ENCODE measurements around the gene UBQLN4. TPM values are rescaled to one million over a fixed set of nuclear protein-coding genes. Genes with fewer than 3 reads are reported as not detected.

Gene UBQLN4
- total RNA-seq, 2 donors from 2014 or later = 27.0 to 43.6 TPM

GRCh38 chr1:156065871-156066270 lies 12.3 kb upstream of the UBQLN4 start:
- H3K27me3 ChIP-seq (replicated peaks; ENCODE audit: insufficient read depth) = no peaks in the 10 kb centered on the region
- no peaks in the 10 kb centered on the region for H3K9me3 ChIP-seq
- no peak for TF ChIP-seq POLR2AphosphoS5 (IDR thresholded peaks at IDR 0.05)
- TF ChIP-seq CTCF (IDR thresholded peaks at IDR 0.05) = no peak
- TF ChIP-seq POLR2A (IDR thresholded peaks at IDR 0.05) = no peak
- no peak overlapping the region for H3K4me3 ChIP-seq
- DNase-seq (ENCODE audit: low spot score) = no peak
- no peaks in the 10 kb centered on the region for H3K36me3 ChIP-seq
- 80% methylated on average over 16 of the region's 16 CpGs for WGBS
- no peak overlapping the region for H3K27ac ChIP-seq
- H3K4me1 ChIP-seq (replicated peaks) = no peaks in the 10 kb centered on the region
- intact Hi-C loops (cut with DNase I) = no loop called here

GRCh38 chr1:156065212-156065611 lies 11.6 kb upstream of the UBQLN4 start:
- intact Hi-C loops (cut with DNase I) = no loop called here
- Histone ChIP-seq H3K27ac (no peak overlapping the region), H3K27me3 (replicated peaks; ENCODE audit: insufficient read depth) (no peaks in the 10 kb centered on the region), H3K4me1 (replicated peaks) (no peaks in the 10 kb centered on the region), H3K36me3 (no peaks in the 10 kb centered on the region), H3K9me3 (no peaks in the 10 kb centered on the region), H3K4me3 (no peak overlapping the region)
- no peak for DNase-seq (ENCODE audit: low spot score)
- no peak for TF ChIP-seq POLR2A (IDR thresholded peaks at IDR 0.05)
- TF ChIP-seq POLR2AphosphoS5 (IDR thresholded peaks at IDR 0.05) = no peak
- no peak for TF ChIP-seq CTCF (IDR thresholded peaks at IDR 0.05)
- 75% methylated on average over 3 of the region's 3 CpGs for whole genome bisulfite sequencing

DNA sequence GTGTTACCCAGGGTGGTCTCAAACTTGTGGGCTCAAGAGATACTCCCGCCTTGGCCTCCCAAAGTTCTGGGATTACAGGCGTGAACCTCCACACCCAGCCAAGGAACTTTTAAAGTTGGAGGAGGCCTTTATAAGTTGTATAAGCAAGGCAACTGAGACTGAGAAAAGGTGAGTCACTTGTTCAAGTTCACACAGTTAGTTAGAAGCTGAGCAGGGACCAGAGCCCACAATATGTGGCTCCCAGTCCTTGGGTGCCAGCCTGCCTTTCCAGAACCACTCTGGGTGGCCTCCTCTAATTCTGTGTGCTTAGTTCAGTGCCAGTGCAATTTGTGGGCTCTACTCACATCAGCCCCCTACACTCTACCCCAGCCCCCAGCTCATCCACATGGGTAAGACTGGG lies 11.0 kb upstream of the UBQLN4 start:
- DNase-seq (ENCODE audit: low spot score) = no peak
- intact Hi-C loops (cut with DNase I) = no loop called here
- no peaks in the 10 kb centered on the region for H3K27me3 ChIP-seq (replicated peaks; ENCODE audit: insufficient read depth)
- 89% methylated on average over 2 of the region's 2 CpGs for WGBS
- no peaks in the 10 kb centered on the region for H3K9me3 ChIP-seq
- no peak for TF ChIP-seq POLR2AphosphoS5 (IDR thresholded peaks at IDR 0.05)
- no peak for TF ChIP-seq POLR2A (IDR thresholded peaks at IDR 0.05)
- TF ChIP-seq CTCF (IDR thresholded peaks at IDR 0.05) = no peak
- no peaks in the 10 kb centered on the region for H3K4me1 ChIP-seq (replicated peaks)
- no peaks in the 10 kb centered on the region for H3K36me3 ChIP-seq
- H3K4me3 ChIP-seq = no peak overlapping the region
- H3K27ac ChIP-seq = no peak overlapping the region

- H3K36me3 ChIP-seq = no peaks in the 10 kb centered on the region
- H3K27me3 ChIP-seq (replicated peaks; ENCODE audit: insufficient read depth) = no peaks in the 10 kb centered on the region
- no peaks in the 10 kb centered on the region for H3K9me3 ChIP-seq
- 56% methylated on average over 2 of the region's 2 CpGs for WGBS
- no peaks in the 10 kb centered on the region for H3K4me1 ChIP-seq (replicated peaks)
- DNase-seq (ENCODE audit: low spot score) = no peak
- no peak for TF ChIP-seq POLR2A (IDR thresholded peaks at IDR 0.05)
- no peak for TF ChIP-seq POLR2AphosphoS5 (IDR thresholded peaks at IDR 0.05)
- no peak for TF ChIP-seq CTCF (IDR thresholded peaks at IDR 0.05)
- H3K4me3 ChIP-seq = no peak overlapping the region
- H3K27ac ChIP-seq = no peak overlapping the region
- intact Hi-C loops (cut with DNase I) = no loop called here
Observed at GRCh38 chr1:156063997-156064285, 10.3 kb upstream of the UBQLN4 start.

DNA sequence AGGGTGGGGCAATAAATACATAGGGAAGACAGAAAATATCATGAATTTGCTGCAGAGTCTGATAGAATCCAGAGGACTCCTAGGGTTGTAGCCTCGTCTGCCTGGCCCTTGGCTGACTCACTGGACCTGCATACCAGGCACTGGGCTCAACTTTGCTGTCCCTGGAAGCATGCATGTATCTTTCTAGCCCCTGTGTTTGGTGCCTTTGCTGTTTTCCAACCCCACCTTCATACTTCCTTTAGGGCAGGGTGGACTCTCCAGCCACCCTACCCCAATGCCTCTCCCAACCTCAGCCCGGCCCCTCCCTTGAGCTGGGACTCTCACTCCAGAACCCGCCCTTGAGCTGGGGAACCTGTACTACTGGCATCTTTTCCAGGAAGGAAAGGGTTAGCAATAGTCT lies 8.6 kb upstream of the UBQLN4 start:
- DNase-seq (ENCODE audit: low spot score) = no peak
- Histone ChIP-seq H3K4me3 (peak overlapping the region in 1 of 2 donors; percentile 35), H3K4me1 (replicated peaks) (no peaks in the 10 kb centered on the region), H3K27ac (no peak overlapping the region), H3K9me3 (no peaks in the 10 kb centered on the region), H3K27me3 (replicated peaks; ENCODE audit: insufficient read depth) (no peaks in the 10 kb centered on the region), H3K36me3 (no peaks in the 10 kb centered on the region)
- WGBS = 79% methylated on average over 3 of the region's 3 CpGs
- intact Hi-C loops (cut with DNase I) = no loop called here
- TF ChIP-seq POLR2AphosphoS5 (IDR thresholded peaks at IDR 0.05) = no peak
- no peak for TF ChIP-seq POLR2A (IDR thresholded peaks at IDR 0.05)
- no peak for TF ChIP-seq CTCF (IDR thresholded peaks at IDR 0.05)
